Glomerular endothelial cell (primary cell): ENCODE data around the gene BCAS3. TPM values are rescaled to one million over a fixed set of nuclear protein-coding genes. Genes with fewer than 3 reads are reported as not detected.
"Not testable (repeated sequence)": the region's sequence is repeated elsewhere in the genome, so short reads cannot be mapped to it uniquely, and the experiment has no call there.

Experiments used
- DNase-seq: peaks from one replicate; pipeline ENCODE4 v3.0.0-alpha.2; 2011; ENCODE audit warnings: low read depth, low spot score; ENCODE audit errors: extremely low read depth
- total RNA-seq: library from RNA; depleted of rRNA; stranded (reverse); fragments of >200 nt; gene quantifications from 2 replicates; pipeline ENCODE4 v1.2.3, GENCODE V29; 2015

The BCAS3 gene
- total RNA-seq, 1 donor from 2014 or later, result 52.3 TPM

- DNase-seq, result no peak
These were observed 743.8 kb downstream of the BCAS3 start for GRCh38 chr17:61421460-61421859.

- no peak for DNase-seq
These were observed 744.6 kb downstream of the BCAS3 start for GRCh38 chr17:61422116-61422799.

- no peak for DNase-seq
These were observed 745.2 kb downstream of the BCAS3 start for GRCh38 chr17:61422869-61423268.

GRCh38 chr17:61423967-61424649, 746.5 kb downstream of the BCAS3 start:
- DNase-seq, result no peak

GRCh38 chr17:61425682-61426481, 748.2 kb downstream of the BCAS3 start:
- DNase-seq, result no peak

GRCh38 chr17:61426482-61427304, 749.0 kb downstream of the BCAS3 start:
- no peak for DNase-seq

- no peak for DNase-seq
These were observed 749.9 kb downstream of the BCAS3 start for GRCh38 chr17:61427567-61427966.

GRCh38 chr17:61429274-61429673, 751.6 kb downstream of the BCAS3 start:
- DNase-seq, result no peak

- DNase-seq, result not testable (repeated sequence)
These were observed 752.2 kb downstream of the BCAS3 start for GRCh38 chr17:61429831-61430230.

- no peak for DNase-seq
These were observed 754.1 kb downstream of the BCAS3 start for GRCh38 chr17:61431594-61432311.

GRCh38 chr17:61436273-61436672, 758.6 kb downstream of the BCAS3 start:
- no peak for DNase-seq

- no peak for DNase-seq
These were observed 759.5 kb downstream of the BCAS3 start for GRCh38 chr17:61436995-61437704.

- no peak for DNase-seq
These were observed 763.0 kb downstream of the BCAS3 start for GRCh38 chr17:61440697-61441096.

- DNase-seq, result not testable (repeated sequence)
These were observed 763.9 kb downstream of the BCAS3 start for GRCh38 chr17:61441507-61441906.

- no peak for DNase-seq
These were observed 764.6 kb downstream of the BCAS3 start for GRCh38 chr17:61442136-61442775.
